HUDEP-2 (cell line): ENCODE measurements around the gene SFTA2.
"Not testable (repeated sequence)": the region's sequence is repeated elsewhere in the genome, so short reads cannot be mapped to it uniquely, and the experiment has no call there.

Source experiments
- DNase-seq, 76 experiments: peaks; one replicate each; lab custom pipeline; 2025; ENCODE audit not compliant: unreplicated experiment in 76 of 76; lab: John Stamatoyannopoulos, UW

SFTA2 gene

DNA sequence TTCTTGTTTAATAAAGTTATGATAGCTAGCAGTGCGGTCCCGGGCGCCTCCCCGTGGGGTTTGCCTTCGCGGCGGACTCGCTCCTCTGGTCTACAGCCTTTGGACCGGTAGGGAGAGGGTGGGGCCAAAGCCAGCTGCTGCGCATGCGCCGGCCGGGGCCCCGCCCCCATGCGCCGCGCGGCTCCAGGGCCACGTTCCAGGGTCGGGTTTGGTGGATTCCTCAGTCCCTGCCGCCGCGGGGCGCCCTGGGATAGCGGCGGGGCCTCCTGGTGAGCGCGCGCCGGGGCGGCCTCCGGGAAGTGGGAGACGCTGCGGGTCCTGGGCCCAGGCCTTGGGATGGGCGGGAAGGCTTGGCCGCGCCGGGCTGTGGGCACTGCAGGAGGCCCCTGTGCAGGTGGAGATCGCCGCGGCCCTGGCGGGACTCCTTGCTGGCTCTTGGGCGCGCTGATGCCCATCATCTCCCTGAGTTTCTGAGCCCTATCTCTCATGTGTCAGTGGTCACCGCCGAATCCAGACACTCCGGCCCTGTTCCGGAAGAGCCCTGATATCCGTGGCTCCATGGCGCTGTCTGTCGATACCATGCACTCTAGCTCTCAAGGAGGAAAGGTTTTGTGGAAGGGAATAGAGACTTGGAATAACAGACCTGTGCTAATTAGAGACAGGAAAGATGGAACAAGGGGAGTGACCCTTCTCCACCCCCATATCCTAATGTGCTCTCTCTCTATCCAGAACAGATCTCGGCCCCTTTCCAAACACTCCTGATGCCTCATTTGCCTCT, 17.7 kb downstream of the SFTA2 start, which contains the start of gene VARS2:
Gene VARS2, plus strand, starts transcription at position 163 of the 778 bp plus-strand sequence. Its CDS starts 599 bp downstream, at position 762.
- peak in 75 of 76 experiments; percentile 45 to 97 (median 92) for DNase-seq

DNA sequence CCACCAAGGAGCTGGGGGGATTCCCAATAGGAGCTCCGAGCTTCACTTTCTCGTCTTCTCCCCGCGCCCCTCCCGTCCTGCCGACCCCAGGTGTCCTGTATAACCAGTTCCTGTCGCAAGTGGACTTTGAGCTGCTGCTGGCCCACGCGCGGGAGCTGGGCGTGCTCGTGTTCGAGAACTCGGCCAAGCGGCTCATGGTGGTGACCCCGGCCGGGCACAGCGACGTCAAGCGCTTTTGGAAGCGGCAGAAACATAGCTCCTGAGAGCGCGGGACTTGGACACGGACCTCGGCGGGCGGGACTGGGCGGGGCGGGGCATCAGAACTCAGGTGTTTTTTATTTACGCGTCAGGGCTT, 18.3 kb downstream of the SFTA2 start:
- no peak for DNase-seq

DNA sequence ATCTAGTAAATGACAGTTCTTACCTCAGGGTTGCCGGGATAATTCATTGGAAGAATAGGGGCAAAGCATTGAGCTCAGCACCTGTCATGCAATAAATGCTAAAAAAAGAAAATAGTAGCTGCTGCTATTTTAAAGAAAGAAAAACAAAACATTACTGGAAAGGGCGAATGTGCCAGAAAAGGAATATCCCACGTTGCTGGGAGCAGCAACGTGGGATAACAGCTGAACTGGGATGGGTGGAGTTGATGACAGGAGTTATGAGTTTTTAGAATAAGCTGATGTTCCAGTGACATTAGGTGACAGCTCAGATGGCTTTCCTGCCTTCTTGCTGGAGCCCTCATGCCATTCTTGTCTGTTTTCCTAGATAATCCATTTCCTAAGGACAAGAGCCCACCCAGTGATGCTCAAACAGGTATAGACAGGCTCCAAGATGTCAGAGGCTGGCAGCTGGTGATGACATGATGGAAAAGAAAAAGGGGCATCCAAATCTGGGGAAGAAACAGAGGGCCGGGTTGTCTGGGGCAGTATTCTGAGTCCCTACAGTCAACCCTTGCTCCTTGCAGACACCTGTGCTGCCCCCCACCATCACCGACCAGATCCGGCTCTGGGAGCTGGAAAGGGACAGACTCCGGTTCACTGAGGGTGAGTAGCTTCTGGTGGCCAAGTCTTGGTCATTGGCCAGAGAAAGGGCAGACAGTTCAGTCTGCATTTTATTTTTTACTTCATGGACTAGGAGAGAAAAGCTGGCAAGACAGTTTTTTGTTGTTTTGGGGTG, 19.0 kb downstream of the SFTA2 start:
- no peak for DNase-seq

DNA sequence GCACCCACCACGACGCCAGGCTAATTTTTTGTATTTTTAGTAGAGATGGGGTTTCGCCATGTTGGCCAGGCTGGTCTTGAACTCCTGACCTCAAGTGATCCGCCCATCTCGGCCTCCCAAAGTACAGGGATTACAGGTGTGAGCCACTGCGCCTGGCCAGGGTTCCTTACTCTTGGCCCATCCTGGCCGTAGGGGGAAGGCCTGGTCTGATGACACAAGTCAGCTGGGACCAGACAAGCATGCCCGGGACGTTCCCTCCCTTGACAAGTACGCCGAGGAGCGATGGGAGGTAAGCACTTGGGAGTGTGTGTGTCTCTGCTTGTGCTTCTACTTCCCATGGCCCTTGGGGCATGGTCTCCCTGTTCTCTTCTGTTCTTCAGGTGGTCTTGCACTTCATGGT, 21.5 kb downstream of the SFTA2 start:
- DNase-seq: not testable (repeated sequence)

DNA sequence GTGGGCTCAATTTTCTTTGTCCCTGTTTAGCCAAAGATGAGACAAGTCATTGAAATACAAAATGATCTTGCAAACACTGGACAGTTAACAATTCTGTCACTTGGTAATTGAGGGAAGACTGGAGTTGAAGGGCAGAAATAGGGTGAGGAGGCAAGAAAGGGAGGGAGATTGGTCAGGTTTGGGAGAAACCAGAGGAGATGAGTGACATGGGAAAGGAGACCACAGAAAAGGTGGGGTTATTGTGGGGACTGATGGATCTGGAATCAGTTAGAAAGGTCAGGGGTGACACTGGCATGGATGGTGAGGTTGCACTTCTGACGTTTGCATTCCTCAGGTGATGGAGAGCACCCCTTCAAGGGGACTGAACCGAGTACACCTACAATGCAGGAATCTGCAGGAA, 23.3 kb downstream of the SFTA2 start:
- no peak for DNase-seq

DNA sequence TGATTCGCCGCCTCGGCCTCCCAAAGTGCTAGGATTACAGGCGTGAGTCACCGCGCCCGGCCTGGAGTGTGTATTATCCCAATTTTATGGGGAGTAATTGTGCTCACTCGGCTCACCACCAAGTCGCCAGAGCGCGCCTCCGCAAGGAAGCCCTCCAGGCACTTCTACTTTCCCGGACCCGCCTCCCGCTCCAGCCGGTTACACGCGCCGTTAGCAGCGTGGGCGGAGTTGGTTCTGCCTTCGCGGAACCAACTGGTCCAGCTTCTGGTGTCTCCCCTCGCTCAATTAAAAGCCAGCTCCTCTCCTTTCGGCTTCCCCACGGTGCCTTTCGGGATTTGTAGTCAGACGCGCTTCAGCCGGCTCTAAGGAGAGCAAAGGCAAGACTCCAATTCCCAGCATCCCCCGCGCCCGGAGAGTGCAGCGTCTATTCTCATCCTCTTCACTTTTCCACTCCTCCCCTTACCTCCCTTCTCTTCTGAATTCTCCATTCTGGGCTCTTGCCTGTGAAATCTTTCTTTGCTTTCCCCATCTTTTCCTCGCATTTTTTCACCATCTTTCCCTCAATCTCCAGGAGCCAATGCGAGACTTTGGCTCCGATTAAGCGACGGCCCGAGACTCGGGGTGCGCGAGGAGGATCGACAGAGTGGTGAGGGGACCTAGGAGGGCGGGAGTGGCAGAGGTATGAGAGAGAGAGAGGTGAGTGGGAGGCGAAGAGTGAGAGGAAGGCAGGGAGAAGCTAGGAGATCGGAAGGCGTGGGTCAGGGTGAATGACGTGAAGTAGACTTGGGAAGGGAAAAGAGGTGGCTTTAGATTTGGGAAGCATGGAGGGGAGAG, 24.0 kb downstream of the SFTA2 start, which contains the start of gene GTF2H4:
Gene GTF2H4, plus strand, starts transcription at position 450 of the 834 bp plus-strand sequence.
- DNase-seq: peak in 75 of 76 experiments; percentile 78 to 100 (median 99)

DNA sequence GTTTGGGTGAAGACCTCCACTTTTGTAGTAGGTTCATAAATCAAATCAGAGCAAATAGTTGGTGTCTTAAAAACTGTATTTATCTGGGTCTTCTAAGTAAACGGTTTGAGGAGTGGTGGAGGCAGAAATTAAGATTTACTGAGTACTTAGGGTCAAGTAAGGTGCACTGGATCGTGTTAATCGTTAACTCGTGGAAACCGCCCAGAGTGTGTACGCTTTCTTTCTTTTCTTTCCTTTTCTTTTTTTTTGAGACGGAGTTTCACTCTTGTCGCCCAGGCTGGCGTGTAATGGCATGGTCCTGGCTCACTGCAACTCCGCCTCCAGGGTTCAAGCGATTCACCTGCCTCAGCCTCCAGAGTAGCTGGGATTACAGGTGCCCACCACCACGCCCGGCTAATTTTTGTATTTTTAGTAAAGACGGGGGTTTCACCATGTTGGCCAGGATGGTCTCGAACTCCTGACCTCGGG, 24.6 kb downstream of the SFTA2 start:
- not testable (repeated sequence) for DNase-seq

DNA sequence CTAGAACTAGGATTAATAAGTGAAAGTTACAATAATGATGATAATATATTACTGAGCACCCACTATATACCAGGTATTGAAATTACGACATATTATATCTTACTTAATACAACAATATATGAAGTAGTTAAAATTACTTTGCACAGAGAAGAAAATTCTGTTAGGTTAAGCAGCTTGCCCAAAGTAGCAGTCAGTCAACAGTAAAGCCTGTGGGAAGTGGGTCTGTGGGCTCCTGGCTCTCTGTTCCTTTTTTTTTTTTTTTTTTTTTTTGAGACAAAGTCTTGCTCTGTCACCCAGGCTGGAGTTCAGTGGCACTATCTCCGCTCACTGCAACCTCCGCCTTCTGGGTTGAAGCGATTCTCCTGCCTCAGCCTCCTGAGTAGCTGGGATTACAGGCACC, 28.7 kb downstream of the SFTA2 start:
- DNase-seq: no peak

DNA sequence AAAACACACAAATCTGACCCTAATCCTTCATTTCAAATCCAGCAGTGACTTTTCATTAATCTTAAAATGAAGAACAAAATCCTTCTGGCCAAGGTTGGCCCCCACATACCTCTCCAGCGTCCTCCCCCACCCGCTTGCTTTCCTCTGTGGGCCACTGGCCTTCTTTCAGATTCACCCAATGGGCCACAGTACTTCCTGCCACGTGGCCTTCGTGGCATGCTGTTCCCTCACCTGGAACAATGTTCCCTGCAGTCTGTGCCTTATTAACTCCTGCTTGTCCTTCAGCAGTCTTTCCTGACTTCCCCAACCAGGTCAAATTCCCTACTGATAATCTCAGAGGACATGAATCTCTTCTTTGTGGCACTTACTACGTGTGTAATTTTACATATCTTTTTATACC, 29.3 kb downstream of the SFTA2 start:
- no peak for DNase-seq

DNA sequence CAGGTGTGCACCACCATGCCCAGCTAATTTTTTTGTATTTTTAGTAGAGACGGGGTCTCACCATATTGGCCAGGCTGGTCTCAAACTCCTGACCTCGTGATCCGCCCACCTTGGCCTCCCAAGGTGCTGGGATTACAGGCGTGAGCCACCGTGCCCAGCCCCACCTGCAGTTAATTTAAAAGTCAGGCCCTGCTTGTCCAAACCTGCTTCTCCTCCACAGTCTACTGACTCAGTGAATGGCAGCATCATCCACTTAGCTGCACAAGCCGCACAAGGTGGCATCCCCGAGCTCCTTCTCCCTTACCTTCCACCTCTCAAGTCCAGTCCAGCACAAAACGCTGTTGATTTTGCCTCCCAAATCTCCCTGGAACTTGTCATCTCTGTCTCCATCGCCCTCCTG, 29.8 kb downstream of the SFTA2 start:
- DNase-seq: not testable (repeated sequence)

DNA sequence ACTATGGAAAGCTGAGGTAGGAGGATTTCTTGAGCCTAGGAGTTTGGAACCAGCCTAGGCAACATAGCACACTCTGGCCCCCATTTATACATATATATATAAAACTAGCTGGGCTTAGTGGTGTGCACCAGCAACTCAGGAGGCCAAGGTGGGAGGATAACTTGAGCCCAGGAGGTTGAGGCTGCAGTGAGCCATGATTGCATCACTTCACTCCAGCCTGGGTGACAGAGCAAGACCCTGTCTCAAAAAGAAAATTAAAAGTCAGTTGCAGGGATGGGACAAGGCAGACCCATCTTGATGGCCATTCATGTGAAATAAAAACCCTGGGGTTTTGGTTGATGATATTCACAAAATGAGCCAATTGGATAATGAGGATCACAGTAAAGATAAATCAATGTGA, 30.5 kb downstream of the SFTA2 start:
- DNase-seq: no peak

DNA sequence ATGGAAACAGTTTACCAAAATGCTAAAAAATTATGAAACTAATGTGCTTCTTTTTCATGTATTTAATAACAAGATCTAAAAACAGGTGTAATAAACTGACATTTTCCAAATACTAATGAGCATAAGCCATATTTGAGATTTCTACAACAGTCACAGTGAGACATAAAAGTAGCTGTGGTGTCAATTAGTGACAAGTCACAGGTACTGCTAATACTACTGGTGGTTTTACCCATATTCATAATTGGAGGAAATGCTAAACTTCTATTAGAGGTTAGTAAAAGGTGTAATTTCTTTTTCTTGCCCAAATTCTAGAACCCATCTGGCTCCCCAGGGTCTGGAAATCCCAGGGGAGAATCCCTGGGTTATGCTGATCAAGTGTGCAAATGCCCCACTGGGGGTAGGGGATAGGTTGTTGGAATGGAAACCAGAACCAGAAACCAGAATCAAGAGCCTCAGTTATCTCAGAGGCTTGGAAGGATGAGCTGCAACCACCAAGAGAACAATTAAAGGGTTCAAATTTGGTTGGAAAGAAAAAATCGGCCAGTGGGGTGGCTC, 31.0 kb downstream of the SFTA2 start:
- no peak for DNase-seq

DNA sequence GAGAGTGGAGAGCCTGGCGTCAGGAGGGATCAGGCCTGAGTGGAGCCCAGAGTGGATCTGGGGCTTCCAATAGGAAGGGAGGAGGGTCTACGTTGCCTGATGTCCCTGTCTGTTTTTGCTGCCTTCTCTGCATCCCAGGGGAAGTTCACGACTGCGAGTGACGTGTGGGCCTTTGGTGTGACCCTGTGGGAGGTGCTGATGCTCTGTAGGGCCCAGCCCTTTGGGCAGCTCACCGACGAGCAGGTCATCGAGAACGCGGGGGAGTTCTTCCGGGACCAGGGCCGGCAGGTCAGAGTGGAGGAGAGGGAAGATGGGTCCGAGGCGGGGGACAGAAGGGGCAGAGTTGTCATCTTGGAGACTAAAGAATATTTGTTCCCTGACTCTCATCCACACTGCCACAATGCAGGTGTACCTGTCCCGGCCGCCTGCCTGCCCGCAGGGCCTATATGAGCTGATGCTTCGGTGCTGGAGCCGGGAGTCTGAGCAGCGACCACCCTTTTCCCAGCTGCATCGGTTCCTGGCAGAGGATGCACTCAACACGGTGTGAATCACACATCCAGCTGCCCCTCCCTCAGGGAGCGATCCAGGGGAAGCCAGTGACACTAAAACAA, 33.1 kb downstream of the SFTA2 start:
- no peak for DNase-seq

DNA sequence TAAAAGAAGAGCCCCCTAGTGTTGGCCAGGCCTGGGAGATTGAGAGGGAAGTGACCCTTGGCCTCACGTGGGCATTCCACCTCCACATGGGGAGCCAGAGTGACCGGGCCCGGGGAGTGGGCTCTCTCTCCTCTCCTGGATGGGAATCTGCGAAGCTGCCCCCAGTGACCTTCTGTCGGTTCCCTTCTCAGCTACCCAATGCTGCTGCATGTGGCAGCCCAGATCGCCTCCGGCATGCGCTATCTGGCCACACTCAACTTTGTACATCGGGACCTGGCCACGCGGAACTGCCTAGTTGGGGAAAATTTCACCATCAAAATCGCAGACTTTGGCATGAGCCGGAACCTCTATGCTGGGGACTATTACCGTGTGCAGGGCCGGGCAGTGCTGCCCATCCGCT, 34.1 kb downstream of the SFTA2 start:
- DNase-seq: no peak

DNA sequence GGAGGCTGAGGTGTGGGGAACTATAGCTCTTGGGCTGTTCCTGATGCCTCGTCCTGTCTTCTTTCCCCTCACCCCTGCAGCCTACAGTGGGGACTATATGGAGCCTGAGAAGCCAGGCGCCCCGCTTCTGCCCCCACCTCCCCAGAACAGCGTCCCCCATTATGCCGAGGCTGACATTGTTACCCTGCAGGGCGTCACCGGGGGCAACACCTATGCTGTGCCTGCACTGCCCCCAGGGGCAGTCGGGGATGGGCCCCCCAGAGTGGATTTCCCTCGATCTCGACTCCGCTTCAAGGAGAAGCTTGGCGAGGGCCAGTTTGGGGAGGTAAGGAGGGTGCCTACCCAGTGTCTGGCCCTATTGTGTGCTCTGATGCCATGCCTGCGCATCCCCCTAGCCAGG, 35.4 kb downstream of the SFTA2 start:
- DNase-seq: no peak

DNA sequence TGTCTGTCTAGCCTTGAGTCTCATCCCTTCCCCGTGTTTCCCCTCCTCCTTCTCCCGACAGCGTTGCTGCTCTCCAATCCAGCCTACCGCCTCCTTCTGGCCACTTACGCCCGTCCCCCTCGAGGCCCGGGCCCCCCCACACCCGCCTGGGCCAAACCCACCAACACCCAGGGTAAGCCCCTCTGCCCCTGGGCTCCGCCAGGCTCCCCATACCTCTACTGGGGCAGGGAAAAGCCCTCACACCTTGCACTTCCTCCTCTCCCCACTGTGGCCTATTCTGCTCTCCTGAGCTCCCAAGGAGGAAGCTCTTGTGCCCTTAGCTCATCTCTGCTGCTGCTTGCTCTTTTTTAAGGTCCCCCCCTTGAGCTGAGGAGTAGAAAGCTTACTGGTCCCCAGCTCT, 36.6 kb downstream of the SFTA2 start:
- no peak for DNase-seq

DNA sequence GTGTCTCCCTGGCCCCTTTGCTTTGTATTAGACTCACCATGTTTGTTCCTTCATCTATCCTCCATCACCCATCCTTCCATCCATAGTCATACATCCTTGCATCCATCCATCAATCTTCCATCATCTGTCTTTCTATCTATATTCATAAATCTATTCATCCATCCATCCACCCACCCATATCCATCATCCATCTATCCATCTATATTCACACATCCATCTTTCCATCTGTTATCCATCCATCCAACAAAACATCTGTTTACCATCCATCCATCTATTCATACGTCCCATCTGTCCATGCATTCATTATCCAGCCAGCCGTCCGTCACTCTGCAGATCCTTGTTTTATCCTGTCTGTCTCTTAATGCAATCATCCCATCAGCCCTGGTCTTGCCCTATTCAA, 37.0 kb downstream of the SFTA2 start:
- no peak for DNase-seq

DNA sequence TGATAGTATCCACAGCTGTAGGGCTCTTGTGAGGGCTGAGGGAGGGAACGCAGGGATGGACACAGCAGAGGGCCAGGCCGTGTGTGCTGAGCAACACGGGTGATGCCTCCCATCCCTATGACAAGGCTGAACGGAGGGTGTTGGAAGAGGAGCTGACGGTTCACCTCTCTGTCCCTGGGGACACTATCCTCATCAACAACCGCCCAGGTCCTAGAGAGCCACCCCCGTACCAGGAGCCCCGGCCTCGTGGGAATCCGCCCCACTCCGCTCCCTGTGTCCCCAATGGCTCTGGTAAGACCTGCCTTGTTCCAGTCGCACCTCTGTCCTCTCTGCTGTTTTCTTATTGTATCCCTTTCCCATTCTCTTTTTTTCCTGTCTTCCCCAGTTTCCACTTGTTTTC, 37.6 kb downstream of the SFTA2 start:
- DNase-seq: no peak

DNA sequence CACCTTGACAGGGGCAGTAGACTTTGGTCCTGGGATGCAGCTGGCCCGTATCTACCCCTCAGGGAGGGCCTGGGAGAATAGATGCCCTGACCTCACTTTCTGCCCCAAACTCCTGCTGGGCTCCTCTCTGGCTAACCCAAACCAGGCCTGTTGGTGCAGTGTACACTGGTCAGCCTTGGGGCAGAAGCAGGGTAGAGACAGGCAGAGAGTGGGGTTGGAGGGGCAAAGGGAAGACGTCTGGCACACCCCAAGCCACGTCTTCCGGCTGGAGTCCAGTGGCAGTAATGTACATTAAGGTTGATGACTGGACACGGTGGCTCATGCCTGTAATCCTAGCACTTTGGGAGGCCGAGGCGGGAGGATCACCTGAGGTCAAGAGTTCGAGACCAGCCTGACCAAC, 38.3 kb downstream of the SFTA2 start:
- no peak for DNase-seq

DNA sequence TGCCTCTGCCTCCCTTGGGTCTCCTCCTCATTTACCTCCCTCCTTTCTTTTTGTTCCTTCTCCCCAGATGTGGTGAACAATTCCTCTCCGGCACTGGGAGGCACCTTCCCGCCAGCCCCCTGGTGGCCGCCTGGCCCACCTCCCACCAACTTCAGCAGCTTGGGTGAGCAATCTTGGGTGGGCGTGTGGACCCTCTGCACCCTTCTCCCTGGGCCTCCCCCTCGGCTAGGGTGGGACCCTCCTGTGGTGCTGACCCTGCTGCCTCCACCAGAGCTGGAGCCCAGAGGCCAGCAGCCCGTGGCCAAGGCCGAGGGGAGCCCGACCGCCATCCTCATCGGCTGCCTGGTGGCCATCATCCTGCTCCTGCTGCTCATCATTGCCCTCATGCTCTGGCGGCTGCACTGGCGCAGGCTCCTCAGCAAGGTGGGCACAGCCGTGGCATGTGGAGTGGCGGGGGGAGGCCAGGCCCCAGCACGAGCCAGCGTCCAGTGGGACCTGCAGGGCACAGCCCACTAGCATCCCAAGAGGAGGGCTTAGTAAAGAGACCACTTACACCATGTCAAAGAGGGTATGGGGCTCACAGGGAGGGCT, 38.9 kb downstream of the SFTA2 start:
- DNase-seq: no peak
